Germinal center (tissue), 1 donor: ENCODE results near the gene SECTM1.

Experiments
- DNase-seq: peaks from one replicate; pipeline ENCODE4 v3.0.0; 2012; ENCODE audit warnings: mixed read lengths, low spot score

SECTM1 gene

DNA sequence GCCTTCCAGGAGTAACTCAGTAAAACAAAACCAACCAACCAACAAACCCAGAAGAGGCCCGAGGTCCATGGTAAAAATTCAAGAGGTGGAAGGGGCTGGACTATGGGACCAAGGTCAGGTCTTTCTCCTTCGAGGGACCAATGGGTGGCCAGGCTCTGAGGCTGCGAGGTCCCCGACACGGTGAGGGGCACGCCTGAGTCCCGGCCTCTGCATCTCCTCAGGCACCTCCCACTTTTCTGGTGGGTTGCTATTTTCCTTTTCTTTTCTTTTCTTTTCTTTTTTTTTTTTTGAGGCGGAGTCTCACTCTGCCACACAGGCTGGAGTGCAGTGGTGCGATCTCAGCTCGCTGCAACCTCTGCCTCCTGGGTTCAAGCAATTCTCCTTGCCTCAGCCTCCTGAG lies 34.1 kb downstream of the SECTM1 start:
- no peak for DNase-seq

DNA sequence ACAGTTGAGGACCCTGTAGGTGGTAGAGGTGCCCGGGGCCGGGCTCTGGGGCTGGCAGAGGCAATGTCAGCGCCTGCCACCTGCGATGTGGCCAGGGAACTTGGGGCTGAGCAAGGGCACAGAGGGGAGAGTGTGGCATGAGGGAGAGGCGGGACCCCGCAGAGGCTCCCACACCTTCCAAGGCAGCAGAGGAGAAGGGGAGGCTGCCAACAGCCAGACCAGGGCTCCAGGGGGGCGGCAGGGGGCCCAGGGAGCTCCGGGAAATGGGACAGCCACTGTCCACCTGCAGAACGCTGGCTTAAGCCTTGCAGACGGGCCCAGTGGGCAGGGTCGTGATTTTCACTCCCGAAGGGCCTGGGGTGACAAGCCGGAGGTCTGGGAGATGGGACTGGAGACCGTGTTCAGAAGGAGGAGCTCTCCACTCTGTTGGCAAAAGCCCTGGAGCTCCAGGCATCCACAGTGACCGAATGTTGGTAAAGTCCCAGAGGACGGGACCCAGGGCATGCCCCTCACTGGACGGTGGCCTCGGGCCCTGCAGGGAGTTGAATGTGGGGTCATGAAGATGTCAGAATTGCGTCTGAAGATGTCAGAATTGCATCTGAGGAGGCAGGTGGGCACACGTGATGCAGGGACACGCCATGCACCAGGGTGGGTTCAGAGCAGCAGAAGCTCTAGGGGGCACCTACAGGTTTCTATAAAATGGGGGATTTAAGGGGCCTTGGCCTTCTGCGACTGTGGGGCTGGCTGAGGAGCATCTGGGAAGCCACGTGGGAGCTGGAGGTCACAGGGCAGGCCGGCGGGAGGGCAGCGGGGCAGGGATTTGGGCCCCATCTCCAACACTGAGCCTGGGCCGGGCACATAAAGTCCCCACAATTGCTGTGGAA lies 34.8 kb downstream of the SECTM1 start:
- no peak for DNase-seq

DNA sequence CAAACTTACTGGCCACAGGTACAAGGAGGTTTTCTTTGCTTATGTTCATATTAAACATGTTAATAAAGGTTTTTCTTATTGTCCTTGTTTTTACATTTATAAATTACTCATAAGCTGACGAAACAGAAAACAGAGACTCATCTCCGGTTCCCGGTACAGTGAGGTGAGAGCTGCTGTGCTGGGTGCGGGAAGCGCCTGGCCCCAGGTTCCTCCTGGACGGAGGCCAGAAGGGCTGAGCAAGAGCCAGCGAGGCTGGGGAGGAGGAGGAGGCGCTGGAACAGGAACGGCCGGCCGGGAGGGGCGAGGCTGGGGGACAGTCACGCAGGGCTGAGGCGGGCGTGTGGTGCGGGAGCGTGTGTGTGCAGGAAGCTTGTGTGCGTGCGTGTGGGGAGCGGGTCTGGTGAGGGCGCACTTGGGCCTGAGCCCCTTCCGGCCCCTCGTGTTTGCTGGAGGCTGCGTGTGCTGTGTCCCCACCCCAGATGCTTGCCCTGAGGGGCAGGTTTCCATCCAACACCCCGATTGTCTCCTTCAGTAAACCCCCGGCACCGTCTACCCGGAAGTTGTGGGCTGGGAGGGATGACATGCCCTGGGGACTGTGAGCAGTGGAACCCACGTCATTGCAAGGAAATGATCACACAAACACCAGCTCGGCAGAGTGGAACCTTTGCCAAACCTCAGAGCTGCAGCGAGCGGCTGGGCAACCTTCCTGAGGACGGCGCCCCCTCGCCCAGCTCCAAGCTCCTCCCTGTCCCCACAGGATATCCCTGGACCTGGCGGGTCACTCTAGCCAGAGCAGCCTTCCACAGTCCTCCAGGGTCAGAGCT lies 35.6 kb downstream of the SECTM1 start:
- DNase-seq = peak; percentile 93

DNA sequence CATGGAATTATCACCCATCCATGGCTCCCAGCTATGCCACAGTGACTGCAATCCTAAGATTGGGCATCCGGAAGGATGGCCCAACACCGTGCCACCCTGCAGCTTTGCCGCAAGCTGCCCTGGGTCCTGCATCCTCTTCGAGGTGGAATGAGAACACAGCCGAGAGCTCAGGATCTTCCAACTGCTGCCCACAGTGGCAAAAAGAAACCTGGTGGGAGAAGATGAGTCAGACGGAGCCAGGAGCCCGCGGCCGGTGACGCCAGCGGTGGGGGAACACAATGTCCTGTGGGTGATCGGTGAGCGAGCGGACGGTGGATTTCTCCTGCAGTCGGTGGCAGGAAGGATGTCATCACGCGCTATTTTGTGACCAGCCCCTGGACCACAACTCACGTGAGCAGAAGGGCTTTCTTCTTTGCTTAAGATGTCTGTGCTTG lies 36.3 kb downstream of the SECTM1 start:
- DNase-seq = peak; percentile 83

DNA sequence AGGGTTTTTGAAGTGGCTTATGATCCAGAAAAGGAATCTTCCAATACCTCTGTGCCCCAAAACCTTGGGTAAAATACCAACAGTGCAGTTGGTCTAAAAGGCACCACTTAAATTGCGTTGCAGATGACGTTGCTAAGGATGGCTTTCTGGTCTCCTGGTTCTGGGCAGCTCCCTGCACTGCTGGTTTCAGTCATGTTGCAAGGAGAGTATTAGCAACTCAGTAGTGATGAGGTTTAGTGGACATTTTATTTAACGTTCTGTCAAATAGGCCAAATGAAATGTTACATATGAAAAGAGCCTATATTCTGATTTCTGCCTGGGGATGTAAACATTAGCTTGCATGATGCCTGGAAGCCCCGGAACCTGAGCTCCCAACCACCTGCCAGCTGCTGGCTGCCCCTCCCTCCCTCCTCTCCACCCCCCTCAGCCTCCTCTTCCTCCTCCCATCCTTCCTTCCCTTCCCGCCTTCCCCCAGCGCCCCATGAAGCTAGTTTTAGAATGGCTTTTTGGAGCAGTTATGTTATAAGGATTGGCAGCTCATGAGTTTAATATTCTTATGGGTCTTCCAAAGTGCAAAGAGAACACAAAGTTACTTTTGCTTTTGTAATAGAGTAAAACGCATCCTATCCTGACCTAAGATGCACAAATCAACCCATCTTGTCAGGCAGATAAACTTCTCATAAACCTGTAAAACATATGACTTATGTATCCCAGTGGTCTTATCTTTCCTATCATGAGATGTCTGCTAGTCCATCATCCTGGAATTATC lies 36.9 kb downstream of the SECTM1 start:
- DNase-seq = no peak

DNA sequence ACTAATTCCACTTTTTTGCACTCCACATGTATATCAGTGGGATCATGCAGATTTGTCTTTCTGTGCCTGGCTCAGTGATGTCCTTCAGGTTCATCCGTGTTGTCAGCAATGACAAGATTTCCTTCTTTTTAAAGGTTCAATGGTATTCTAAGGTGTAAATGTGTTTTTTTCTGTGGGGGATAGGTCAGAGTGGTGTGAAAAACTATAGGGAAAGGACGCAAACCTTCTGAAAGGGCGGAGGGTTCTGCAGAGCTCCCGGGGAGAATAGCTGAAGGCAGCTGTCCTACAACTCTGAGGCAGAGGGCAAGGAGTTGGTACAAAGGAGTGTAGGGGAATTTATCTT lies 38.1 kb downstream of the SECTM1 start:
- no peak for DNase-seq

DNA sequence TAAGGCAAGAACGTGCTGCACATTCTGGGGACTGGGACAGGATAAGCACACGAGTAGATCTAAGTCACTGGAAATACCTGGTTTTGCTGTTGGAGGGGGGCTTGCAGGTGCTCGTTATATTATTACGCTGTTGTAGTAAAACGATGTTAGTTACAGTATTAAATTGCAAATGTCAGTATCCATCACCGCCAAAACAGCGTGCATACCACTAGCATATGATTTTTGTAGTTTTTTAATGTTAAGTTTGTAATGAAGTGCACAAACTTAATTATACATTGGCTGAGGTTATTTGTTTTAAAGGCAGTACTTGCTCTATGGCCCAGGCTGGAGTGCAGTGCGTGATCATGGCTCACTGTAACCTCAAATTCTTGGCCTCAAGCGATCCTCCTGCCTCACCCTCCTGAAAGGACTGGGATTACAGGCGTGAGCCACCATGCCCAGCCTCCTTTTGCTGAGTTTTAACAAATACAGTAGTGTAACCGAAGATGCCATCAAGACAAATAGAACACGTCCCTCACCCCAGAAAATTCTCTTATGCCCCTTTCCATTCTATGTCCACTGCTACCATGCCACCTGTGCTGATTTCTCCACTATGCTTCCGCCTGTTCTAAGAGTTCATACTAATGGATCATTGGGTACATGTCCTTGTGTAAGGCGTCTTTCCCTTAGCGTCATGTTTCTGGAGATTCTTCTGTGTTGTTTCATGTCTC lies 39.3 kb downstream of the SECTM1 start:
- DNase-seq = no peak

DNA sequence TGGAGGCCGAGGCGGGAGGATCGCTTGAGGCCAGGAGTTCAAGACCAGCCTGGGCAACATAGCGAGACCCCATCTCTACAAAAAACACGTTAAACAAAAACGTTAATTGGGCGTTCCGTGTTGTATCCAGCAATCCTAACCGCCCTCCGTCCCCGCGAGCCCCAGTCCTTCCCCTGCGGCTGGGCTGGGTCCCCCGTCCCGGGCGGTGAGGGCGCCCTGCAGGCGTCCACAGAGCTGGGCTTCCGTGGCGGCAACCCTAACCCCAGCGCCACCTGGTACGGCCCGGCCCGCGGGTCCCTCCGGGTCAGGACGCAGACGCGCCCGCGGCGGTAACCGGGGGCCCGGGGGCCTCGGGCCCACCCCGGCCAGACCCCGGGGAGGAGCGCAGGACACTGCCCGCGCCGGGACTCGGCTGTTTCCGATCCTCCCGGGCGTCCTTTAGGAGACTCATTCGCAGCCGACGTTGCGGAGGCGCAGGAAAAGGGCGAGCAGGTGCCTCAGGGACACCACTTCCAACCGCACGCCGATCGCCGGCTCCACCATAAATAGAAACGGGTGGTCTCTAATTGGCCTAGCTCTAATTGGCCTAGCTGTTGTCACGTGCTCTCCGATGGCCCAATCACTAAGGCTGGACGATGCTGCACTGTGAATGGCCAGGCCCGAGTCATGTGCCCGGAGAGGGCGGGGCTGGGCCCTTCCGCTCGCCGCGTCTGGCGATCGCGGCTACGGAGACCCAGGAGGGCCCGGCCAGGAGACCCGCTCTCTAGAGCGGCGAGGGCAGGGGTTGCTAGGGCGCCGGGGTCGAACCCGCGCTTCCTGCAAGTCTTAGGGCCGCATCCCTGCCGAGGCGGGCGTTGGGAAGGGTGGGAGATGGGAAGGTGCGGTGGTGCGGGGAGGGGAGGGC lies 41.1 kb downstream of the SECTM1 start:
- peak; percentile 99 for DNase-seq

DNA sequence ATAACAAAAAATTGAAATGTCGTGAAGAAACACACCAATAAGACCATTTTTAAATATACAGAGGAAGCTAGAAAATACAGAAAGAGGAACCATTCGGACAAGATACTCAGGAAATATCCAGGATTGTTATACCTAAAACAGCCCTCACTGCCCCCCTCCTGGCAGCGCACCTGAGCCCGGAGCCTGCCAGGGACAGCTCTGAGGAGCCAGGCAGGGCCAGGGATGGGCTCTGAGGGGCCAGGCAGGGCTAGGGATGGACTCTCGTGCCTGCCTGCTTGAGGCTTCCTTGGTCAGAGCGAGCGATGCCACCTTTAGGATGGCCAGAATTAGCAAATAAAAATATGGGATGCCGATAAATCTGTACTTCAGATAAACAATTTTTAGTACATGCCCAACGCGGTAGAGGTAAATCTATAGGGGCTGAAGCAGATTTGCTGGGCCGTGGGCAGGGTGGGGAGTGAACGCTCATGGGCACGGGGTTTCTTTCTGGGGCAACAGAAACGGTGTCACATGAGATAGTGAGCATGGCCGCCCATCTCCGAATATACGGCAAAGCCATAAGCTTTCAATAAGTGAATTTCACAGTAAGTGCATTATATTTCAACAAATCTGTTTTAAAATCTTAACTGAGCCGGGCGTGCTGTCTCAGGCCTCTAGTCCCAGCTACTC lies 41.9 kb downstream of the SECTM1 start:
- DNase-seq = no peak

DNA sequence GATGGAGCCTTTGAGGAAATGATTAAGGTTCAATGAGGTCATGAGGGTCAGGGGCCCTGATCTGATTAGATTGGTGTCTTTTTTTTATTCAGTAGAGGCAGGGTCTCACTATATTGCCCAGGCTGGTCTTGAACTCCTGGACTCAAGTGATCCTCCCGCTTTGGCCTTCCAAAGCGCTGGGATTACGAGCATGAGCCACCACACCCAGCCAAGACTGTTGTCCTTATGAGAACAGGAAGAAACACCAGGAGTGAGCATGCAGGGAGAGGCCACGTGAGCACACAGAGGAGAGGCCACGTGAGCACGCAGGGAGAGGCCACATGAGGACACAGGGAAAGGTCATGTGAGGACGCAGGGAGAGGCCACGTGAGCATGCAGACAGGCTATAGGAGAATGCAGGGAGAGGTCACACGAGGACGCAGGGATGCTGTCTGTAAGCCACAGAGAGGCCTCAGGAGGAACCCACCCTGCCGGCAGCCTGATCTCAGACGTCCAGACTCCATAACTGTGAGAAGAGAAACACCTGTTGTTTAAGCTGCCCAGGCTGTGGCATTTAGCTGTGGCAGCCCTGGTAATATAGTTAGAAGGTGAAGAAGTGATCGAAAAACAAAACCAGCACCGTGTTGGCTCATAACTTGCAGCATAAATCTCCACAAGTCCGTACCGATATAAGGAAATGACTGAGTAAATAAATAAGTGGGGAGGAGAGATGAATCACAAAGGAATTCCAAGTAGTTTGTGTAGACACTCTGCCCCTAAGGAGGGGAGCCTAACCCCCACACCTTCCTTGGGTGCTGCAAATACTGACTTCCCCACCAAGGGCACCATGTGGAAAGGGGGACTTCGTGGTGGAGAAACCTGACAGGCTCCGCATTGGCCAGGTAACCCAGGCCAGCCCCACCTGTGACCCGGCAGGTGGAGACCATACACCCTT lies 45.4 kb downstream of the SECTM1 start:
- DNase-seq = no peak

DNA sequence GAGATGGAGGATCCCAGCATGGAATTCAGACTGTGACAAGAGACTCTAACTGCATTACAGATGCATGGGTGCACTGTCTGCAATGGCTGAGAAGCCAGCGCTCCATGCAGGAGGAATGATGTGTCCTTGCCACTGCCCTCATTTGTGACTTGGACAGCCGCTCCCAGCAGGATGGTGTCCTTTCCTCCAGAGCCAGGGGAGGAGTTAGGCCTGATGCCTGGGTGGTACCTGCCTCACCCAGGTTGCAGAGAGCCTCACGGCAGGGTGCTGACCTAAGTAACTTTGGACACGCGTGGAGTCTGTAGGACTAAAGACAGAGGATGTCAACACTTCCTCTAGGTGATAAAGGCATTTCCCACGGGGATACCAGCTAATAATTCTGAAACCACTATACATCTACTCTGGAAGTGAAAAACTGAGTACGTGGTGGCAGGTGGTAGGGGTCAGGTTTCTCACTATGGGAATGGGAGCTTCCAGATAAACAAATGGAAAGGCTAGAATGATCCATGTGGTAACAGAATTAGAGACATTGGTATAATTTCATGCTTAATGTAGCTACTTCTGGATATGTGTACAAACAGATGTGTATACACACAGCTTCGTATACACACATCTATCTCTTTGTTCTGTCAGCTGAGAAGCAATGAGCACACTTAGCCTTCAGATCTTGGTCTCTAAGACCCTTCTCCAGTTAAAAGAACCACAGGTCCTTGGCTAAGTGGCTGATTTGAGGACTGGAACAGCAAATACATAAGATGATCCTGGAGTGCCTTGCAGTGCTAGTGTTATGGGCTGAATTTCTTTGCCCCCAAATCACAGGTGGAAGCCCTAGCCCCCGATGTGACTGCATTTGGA lies 46.3 kb downstream of the SECTM1 start:
- no peak for DNase-seq

DNA sequence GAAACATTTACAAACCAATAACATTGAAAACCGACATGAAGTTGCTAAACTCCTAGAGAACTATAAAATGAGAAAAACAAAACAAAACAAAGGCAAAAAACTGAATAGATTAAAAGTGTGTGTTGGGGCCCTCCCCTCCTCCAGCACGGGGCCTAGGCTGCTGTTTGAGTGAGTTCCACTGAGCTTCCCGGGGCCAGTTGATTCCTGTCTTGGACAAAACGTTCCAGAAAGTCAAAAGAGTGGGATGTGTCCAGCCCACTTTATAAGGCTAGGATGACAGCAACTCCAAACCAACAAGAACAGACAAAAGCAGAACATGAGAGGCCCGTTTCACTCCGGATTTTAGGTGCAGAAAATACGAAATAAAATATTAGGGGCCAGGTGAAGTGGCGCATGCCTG lies 48.4 kb downstream of the SECTM1 start:
- no peak for DNase-seq

DNA sequence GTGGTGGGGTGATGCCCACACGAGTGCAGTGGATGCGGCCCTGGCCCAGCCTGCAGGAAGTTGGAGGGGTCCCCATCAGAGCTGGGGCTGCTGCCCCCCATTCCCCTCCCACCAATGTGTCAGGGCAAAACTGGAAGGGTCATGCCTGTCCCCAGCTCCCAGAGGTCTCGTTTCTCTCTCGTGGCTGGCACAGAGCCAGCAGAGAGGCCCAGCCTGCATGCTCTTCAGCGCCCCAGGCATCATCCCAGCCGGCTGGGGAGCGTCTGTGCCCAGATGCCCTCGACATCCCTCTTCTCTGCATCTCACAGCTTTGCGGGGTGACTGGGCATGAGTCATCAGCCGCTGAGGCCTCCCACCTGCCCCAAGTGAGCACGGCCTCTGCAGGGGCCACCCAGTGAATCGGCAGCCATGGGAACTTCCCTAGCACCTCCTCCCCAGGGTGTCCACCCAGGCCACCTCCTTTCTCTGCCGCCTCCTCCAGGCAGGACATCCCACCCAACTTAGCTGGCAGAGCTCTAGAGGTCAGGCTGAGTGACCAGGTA lies 50.3 kb downstream of the SECTM1 start:
- DNase-seq = no peak

DNA sequence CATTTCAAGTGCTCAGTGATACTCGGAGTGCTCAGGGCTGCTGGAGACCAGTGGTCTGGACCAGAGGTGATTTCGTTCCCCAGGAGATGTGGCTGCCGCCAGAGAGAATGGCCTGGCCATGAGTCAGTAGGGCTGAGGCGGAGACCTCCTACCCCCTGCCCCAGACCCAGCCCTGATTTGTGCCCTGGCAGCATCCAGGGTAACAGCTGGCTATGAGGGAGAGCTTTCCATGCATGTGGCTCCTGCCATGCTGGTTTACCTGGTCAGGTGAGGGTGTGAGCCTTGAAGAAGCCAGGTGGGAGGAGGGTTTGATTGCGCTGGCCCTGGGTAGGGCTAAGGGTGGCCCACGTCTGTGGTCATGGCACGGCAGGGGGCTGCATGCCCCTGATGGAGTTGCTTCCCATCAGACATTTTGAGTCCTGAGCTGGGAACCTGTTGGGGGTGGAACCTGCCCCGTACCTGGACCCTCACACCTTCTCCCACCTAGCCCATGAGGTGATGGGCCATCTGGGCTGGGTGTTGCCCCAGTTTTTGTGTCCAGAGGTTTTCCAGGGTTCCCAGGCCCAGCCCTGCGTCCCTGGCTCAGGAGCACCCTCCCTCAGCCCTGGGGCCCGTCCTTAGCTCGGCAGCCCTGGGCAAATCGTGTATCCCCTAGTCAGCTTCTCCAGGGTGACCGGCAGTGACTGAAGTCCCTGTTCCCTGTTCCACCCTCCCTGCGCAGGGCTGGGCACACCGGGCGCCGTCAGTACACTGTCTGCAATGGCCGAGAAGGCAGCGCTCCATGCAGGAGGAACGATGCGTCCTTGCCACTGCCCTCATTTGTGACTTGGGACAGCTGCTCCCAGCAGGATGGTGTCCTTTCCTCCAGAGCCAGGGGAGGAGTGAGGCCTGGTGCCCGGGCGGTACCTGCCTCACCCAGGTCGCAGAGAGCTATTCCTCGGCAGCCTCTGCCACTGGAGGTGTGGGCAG lies 51.0 kb downstream of the SECTM1 start:
- no peak for DNase-seq

DNA sequence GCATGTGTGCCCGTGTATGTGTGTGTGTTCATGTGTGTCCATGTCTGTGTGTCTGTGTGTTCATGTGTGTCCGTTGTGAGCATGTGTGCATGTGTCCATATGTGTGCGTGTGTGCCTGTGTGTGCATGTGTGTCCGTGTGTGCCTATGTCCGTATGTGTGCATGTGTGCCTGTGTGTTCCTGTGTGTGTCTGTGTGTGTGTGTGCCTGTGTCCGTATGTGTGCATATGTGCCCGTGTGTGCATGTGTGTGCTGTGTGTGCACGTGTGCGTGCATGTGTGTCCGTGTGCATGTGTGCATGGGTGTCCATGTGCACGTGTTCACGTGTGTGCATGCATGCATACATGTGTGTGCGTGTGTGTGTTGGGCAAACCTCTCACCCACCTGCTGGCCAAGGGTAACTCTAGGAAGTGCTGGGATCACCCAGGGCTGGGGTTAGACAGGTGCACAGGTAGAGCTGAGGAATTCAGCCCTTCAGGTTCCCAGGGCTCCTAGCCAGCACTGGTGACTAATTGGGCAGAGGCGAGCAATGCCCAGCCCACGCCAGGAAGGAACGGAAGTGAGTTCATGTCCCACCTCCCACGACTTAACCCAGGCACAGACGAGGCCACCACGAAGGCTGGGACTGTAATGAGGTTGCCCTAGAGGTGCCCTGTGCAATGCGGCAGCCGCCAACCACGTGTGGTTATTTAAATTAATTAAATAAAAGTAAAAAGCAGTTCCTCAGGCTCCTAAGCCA lies 51.9 kb downstream of the SECTM1 start:
- no peak for DNase-seq

DNA sequence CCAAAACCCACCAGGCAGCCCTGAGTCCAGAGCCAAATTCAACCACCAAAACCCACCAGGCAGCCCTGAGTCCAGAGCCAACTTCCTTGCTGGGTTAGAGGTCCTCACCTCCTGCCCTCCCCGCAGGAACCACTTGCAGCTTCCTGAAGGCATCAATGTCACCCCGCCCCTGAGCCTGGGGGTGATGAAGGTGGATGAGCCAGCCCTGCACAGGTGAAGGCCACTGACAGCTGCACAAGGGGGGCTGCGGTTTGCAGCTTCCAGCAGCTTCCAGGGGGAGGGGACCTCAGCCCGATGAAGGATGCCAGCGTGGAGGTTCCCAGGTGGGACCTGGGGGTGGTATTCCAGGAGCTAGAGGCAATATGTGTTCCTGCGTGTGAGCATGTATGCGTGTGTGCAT lies 52.5 kb downstream of the SECTM1 start:
- DNase-seq = no peak
